ENCODE data around the gene PAK1.

The PAK1 gene

GRCh38 chr11:77278595-77279506, 195.0 kb downstream of the PAK1 start:
- no peak overlapping the region for H3K9ac ChIP-seq (ENCODE audit: low read length)
- no peak overlapping the region for H3K4me2 ChIP-seq (ENCODE audit: low read length)
- H2AFZ ChIP-seq (ENCODE audit: low read length), result no peak overlapping the region
- no peaks in the 10 kb centered on the region for H3K9me2 ChIP-seq (ENCODE audit: low read depth, low read length)
- H3K27ac ChIP-seq (ENCODE audit: low read depth, low read length, poor library complexity, severe bottlenecking), result no peak overlapping the region
- no peak overlapping the region for H3K4me3 ChIP-seq (ENCODE audit: low read depth, low read length, poor library complexity, severe bottlenecking)
- no peaks in the 10 kb centered on the region for H3K4me1 ChIP-seq (ENCODE audit: insufficient read depth, low read length, severe bottlenecking)
- no peaks in the 10 kb centered on the region for H4K20me1 ChIP-seq (ENCODE audit: insufficient read depth, low read length)
- H3F3A ChIP-seq (ENCODE audit: insufficient read depth, low read length), result no peaks in the 10 kb centered on the region
- TF ChIP-seq, protein P1, sequence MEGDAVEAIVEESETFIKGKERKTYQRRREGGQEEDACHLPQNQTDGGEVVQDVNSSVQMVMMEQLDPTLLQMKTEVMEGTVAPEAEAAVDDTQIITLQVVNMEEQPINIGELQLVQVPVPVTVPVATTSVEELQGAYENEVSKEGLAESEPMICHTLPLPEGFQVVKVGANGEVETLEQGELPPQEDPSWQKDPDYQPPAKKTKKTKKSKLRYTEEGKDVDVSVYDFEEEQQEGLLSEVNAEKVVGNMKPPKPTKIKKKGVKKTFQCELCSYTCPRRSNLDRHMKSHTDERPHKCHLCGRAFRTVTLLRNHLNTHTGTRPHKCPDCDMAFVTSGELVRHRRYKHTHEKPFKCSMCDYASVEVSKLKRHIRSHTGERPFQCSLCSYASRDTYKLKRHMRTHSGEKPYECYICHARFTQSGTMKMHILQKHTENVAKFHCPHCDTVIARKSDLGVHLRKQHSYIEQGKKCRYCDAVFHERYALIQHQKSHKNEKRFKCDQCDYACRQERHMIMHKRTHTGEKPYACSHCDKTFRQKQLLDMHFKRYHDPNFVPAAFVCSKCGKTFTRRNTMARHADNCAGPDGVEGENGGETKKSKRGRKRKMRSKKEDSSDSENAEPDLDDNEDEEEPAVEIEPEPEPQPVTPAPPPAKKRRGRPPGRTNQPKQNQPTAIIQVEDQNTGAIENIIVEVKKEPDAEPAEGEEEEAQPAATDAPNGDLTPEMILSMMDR (IDR thresholded peaks at IDR 0.05; ENCODE audit: low read length), result no peak
- no peak for TF ChIP-seq EZH2 (IDR thresholded peaks at IDR 0.05; ENCODE audit: borderline replicate concordance, low read length)
- no peaks in the 10 kb centered on the region for H3K79me2 ChIP-seq (ENCODE audit: insufficient read depth, low read length)
- no peaks in the 10 kb centered on the region for H3K36me3 ChIP-seq (ENCODE audit: insufficient read depth, low read length)
- H3K9me3 ChIP-seq (ENCODE audit: low read length), result no peaks in the 10 kb centered on the region
- H3K27me3 ChIP-seq (ENCODE audit: insufficient read depth, low read length), result no peaks in the 10 kb centered on the region

- H3K4me1 ChIP-seq (ENCODE audit: insufficient read depth, low read length, severe bottlenecking), result no peaks in the 10 kb centered on the region
- no peaks in the 10 kb centered on the region for H4K20me1 ChIP-seq (ENCODE audit: insufficient read depth, low read length)
- H3K9me3 ChIP-seq (ENCODE audit: low read length), result no peaks in the 10 kb centered on the region
- H3K27ac ChIP-seq (ENCODE audit: low read depth, low read length, poor library complexity, severe bottlenecking), result no peak overlapping the region
- H3K4me2 ChIP-seq (ENCODE audit: low read length), result no peak overlapping the region
- no peaks in the 10 kb centered on the region for H3F3A ChIP-seq (ENCODE audit: insufficient read depth, low read length)
- H3K27me3 ChIP-seq (ENCODE audit: insufficient read depth, low read length), result no peaks in the 10 kb centered on the region
- no peak overlapping the region for H3K9ac ChIP-seq (ENCODE audit: low read length)
- H3K4me3 ChIP-seq (ENCODE audit: low read depth, low read length, poor library complexity, severe bottlenecking), result no peak overlapping the region
- no peaks in the 10 kb centered on the region for H3K36me3 ChIP-seq (ENCODE audit: insufficient read depth, low read length)
- no peaks in the 10 kb centered on the region for H3K79me2 ChIP-seq (ENCODE audit: insufficient read depth, low read length)
- TF ChIP-seq EZH2 (IDR thresholded peaks at IDR 0.05; ENCODE audit: borderline replicate concordance, low read length), result no peak
- TF ChIP-seq, protein P1 (IDR thresholded peaks at IDR 0.05; ENCODE audit: low read length), result no peak
- H2AFZ ChIP-seq (ENCODE audit: low read length), result no peak overlapping the region
- no peaks in the 10 kb centered on the region for H3K9me2 ChIP-seq (ENCODE audit: low read depth, low read length)
These were observed 197.6 kb downstream of the PAK1 start for GRCh38 chr11:77276271-77276670.
